Right lobe of liver (tissue), 6 donors: ENCODE results near the gene SLC9A3. TPM values are rescaled to one million over a fixed set of nuclear protein-coding genes. Genes with fewer than 3 reads are reported as not detected.
A peak's percentile ranks its signal among the peaks of the same experiment; 100 is the strongest.

Experiments used
- ATAC-seq, 4 donors: fragments of 200-7000 bp; cut with Tn5 transposase; one replicate each; pipeline ENCODE4 v1.9.1; 2020; ENCODE audit warnings: mild to moderate bottlenecking in 4 of 4, moderate library complexity in 4 of 4
- DNase-seq, 3 donors: peaks; one replicate each; pipeline ENCODE4 v3.0.0-alpha.2; 2020
- H3K27ac ChIP-seq, 3 donors: fragments of 200-600 bp; one replicate each; pipeline ENCODE4 v1.8.0; 2022
- H3K27me3 ChIP-seq, 2 donors: fragments of 200-600 bp; one replicate each; pipeline ENCODE4 v1.8.0; 2022
- H3K36me3 ChIP-seq, 4 donors: fragments of 200-600 bp; sonication (generic) in 1 of 4; one replicate each; pipeline versions ENCODE4 v1.5.1 to v1.8.0; 2017 to 2022; ENCODE audit warnings: control low read depth in 1 of 4
- H3K4me1 ChIP-seq, 4 donors: fragments of 200-600 bp; sonication (generic) in 1 of 4; one replicate each; pipeline versions ENCODE4 v1.5.1 to v1.8.0; 2017 to 2022; ENCODE audit warnings: control low read depth in 1 of 4
- H3K4me3 ChIP-seq, 3 donors: fragments of 200-600 bp; one replicate each; pipeline ENCODE4 v1.8.0; 2022
- H3K9me3 ChIP-seq, 4 donors: fragments of 200-600 bp; sonication (generic) in 1 of 4; one replicate each; pipeline versions ENCODE4 v1.5.1 to v1.8.0; 2017 to 2022; ENCODE audit warnings: control low read depth in 1 of 4
- CTCF ChIP-seq, 4 donors: fragments of 200-600 bp in 3 of 4; fragments of 450-650 bp in 1 of 4; IDR thresholded peaks; one replicate each; pipeline versions ENCODE4 v1.5.1 to v1.8.0; 2016 to 2022; ENCODE audit warnings: antibody characterized with exemption in 4 of 4, mild to moderate bottlenecking in 2 of 4
- POLR2A ChIP-seq: fragments of 450-650 bp; IDR thresholded peaks from one replicate; pipeline ENCODE4 v1.6.1; 2017; ENCODE audit warnings: antibody characterized with exemption, mild to moderate bottlenecking
- WGBS: methylation state at CpG from one replicate; pipeline ENCODE4 v1.1.6; 2018; ENCODE audit warnings: low coverage, low lambda C conversion rate; ENCODE audit not compliant: insufficient coverage; ENCODE audit errors: missing lambda C conversion rate; 5-methylcytosine and 5-hydroxymethylcytosine counted together
- intact Hi-C, 2 donors: fragments of 100-400 bp; cut with DNase I; formaldehyde crosslinking; loops; one replicate each; pipeline versions ENCODE4 v1.11.2 to v1.14.1; 2022
- total RNA-seq, 6 experiments: library from RNA; depleted of rRNA in 2 of 6; stranded (reverse); fragments of >200 nt in 2 of 6; fragmentation: NEBNext Ultra II Directional in 3 of 6; extraction: Animal tissue kit (Norgen Biotek cat#: 25700) in 3 of 6; gene quantifications; one replicate each; pipeline versions ENCODE4 v1.1.0 to v1.2.4, GENCODE V29; 2016 to 2023
- donor health status: DM: no; HTN: yes; CAD: no.
- donor health status: DM: no; HTN: no; CAD: no.
- donor health status: DM: no; HTN: no; CAD: no.
- donor health status: DM: no; HTN: yes; CAD: no.
- donor health status: DM: no; HTN: yes; CAD: no.

The SLC9A3 gene
- total RNA-seq, 6 experiments from 2014 or later, result 0.32 to 1.8 (median 0.46) TPM

DNA sequence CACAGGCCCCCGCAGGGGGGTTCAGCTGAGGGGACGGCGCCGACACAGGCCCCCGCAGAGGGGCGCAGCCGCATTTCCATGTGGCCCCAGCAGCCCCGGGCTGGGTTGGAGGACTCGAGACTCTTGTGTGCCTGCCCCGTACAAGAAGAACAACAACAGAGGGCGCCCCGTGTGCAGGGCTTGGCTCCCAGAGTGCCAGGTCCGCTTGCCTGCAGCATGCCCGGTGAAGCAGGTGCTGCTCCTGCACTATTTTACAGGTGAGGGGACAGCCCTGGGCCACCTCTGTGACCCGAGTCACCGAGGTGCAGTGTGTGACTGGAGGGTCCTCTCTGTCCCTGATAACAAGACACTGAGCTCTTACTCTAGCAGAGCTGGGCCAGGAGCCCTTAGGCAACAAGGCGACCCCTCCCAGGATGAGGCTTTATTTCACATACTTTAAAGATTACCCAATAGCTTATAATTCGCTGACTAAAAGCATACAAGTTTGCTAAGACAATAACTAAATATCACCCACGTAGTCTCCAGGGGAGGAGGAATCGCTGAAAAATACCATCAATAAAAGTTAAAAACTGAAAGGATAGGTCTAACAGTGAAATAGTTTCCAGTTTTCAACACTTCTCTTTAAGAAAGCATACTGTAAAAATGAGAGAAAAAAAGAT, 41.7 kb upstream of the SLC9A3 start:
- Histone ChIP-seq H3K27me3 (no peaks in the 10 kb centered on the region), H3K4me1 (no peaks in the 10 kb centered on the region), H3K4me3 (no peak overlapping the region), H3K27ac (no peak overlapping the region), H3K36me3 (no peaks in the 10 kb centered on the region), H3K9me3 (no peaks in the 10 kb centered on the region)
- ATAC-seq (peak in 3 of 4 donors; percentile 25 to 36 (median 34)), DNase-seq (no peak)
- WGBS, result 32% methylated on average over 3 of the region's 20 CpGs
- intact Hi-C loops, result no loop called here
- TF ChIP-seq POLR2A (no peak), CTCF (IDR thresholded peaks at IDR 0.05) (no peak)

- H3K9me3 ChIP-seq, result no peaks in the 10 kb centered on the region
- H3K4me1 ChIP-seq, result no peaks in the 10 kb centered on the region
- no peak for TF ChIP-seq CTCF (IDR thresholded peaks at IDR 0.05)
- WGBS, result no CpG with 5 or more reads among the region's 21 CpGs
- intact Hi-C loops, result no loop called here
- ATAC-seq, result no peak
- H3K27me3 ChIP-seq, result no peaks in the 10 kb centered on the region
- H3K36me3 ChIP-seq, result no peaks in the 10 kb centered on the region
- H3K27ac ChIP-seq, result no peak overlapping the region
- no peak for DNase-seq
- H3K4me3 ChIP-seq, result no peak overlapping the region
Measured at GRCh38 chr5:561408-561807, 37.2 kb upstream of the SLC9A3 start.

- intact Hi-C loops, result no loop called here
- TF ChIP-seq POLR2A (no peak), CTCF (IDR thresholded peaks at IDR 0.05) (no peak)
- 90% methylated on average over 5 of the region's 12 CpGs for WGBS
Measured at GRCh38 chr5:560792-561166, 36.5 kb upstream of the SLC9A3 start.

DNA sequence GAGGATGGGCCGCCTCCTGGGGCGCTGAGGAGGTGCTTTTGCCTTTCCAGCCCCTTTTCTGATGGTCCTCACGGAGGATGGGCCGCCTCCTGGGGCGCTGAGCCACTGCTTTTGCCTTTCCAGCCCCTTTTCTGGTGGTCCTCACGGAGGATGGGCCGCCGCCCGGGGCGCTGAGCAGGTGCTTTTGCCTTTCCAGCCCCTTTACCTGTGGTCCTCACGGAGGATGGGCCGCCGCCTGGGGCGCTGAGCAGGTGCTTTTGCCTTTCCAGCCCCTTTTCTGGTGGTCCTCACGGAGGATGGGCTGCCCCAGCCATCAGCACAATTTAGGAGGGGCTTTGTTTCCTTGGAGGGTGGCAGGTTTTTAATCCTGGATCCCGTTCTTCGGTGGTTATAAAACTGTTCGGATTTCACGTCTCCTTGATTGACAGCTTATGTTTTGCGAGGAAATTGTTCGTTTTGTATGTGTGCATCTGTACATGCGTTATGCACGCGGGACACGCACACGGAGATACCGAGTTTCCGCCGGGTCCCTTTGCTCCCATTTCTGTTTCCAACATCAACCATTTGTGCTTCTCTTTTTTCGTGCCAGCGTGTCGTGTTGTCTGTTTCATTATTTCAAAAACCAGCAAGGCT, 34.7 kb upstream of the SLC9A3 start:
- Histone ChIP-seq H3K27me3 (no peaks in the 10 kb centered on the region), H3K27ac (no peak overlapping the region), H3K4me1 (no peaks in the 10 kb centered on the region), H3K9me3 (no peaks in the 10 kb centered on the region), H3K4me3 (no peak overlapping the region), H3K36me3 (no peaks in the 10 kb centered on the region)
- WGBS, result 72% methylated on average over 21 of the region's 32 CpGs
- intact Hi-C loops, result no loop called here
- no peak for DNase-seq
- no peak for ATAC-seq
- TF ChIP-seq CTCF (IDR thresholded peaks at IDR 0.05), result no peak
- no peak for TF ChIP-seq POLR2A

More at GRCh38 chr5:560792-561166, 36.5 kb upstream of the SLC9A3 start:
- Histone ChIP-seq H3K4me3 (no peak overlapping the region), H3K9me3 (no peaks in the 10 kb centered on the region), H3K27ac (no peak overlapping the region), H3K36me3 (no peaks in the 10 kb centered on the region), H3K27me3 (no peaks in the 10 kb centered on the region), H3K4me1 (no peaks in the 10 kb centered on the region)
- DNase-seq, result no peak
- no peak for ATAC-seq
